Activated naive CD4-positive, alpha-beta T cell treated with anti-CD3 and anti-CD28 coated beads for 36 hours (primary cell): ENCODE results near the gene MAFB. TPM values are rescaled to one million over a fixed set of nuclear protein-coding genes. Genes with fewer than 3 reads are reported as not detected.

ENCODE experiments used
- CTCF ChIA-PET: fragments of 350-600 bp; sonication (Branson Sonifier 250); formaldehyde crosslinking; loops from one replicate; lab custom pipeline; 2021; ENCODE audit warnings: antibody characterized with exemption; lab: Charles Lee
- DNase-seq: peaks from one replicate; pipeline ENCODE4 v3.0.0-alpha.2; 2020
- H3K27ac Mint-ChIP-seq: one replicate; pipeline ENCODE4 v1.8.0; 2021; ENCODE audit warnings: mild to moderate bottlenecking, mixed read lengths
- H3K27me3 Mint-ChIP-seq: one replicate; pipeline ENCODE4 v1.8.0; 2021; ENCODE audit warnings: low read depth, mixed read lengths
- H3K36me3 Mint-ChIP-seq: one replicate; pipeline ENCODE4 v1.8.0; 2021; ENCODE audit warnings: low read depth, mixed read lengths
- H3K4me1 Mint-ChIP-seq: one replicate; pipeline ENCODE4 v1.8.0; 2021; ENCODE audit warnings: low read depth, mixed read lengths
- H3K4me3 Mint-ChIP-seq: one replicate; pipeline ENCODE4 v1.8.0; 2021; ENCODE audit warnings: mild to moderate bottlenecking, moderate library complexity, mixed read lengths
- H3K9me3 Mint-ChIP-seq: one replicate; pipeline ENCODE4 v1.8.0; 2021; ENCODE audit warnings: mixed read lengths
- intact Hi-C: fragments of 100-400 bp; cut with micrococcal nuclease; formaldehyde crosslinking; loops from one replicate; pipeline ENCODE4 v1.15.1; 2023
- total RNA-seq, 2 experiments: library from RNA; stranded (reverse); gene quantifications; one replicate each; pipeline ENCODE4 v1.2.3, GENCODE V29; 2021

MAFB gene
- total RNA-seq, 2 experiments from 2014 or later = not detected

DNA sequence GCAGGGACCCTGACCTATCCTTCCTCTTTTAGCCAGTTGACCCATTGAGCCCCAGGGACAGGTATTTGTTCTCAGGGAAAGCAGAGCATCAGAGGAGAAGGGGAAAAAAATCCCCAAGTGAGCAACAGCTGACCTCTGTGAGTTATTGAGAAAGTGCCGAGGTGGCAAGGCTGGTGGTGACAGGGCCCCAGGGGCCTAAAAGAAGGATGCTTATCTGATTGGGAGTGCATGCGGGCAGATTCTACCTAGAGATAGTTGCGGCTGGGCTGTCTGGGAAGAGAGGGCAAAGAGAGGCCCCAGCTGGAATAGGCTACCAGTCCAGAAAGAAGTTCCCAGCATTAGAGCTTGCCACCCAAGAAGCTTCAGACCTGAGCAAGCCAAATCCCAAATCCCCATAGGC lies 26.5 kb upstream of the MAFB start:
- no peak overlapping the region for H3K27ac Mint-ChIP-seq
- no peaks in the 10 kb centered on the region for H3K4me1 Mint-ChIP-seq
- H3K36me3 Mint-ChIP-seq = no peaks in the 10 kb centered on the region
- H3K4me3 Mint-ChIP-seq = no peak overlapping the region
- CTCF ChIA-PET = no interaction called here
- no peaks in the 10 kb centered on the region for H3K9me3 Mint-ChIP-seq
- DNase-seq = no peak
- H3K27me3 Mint-ChIP-seq = peaks cover 10% of the 10 kb centered on the region
- intact Hi-C loops = no loop called here

DNA sequence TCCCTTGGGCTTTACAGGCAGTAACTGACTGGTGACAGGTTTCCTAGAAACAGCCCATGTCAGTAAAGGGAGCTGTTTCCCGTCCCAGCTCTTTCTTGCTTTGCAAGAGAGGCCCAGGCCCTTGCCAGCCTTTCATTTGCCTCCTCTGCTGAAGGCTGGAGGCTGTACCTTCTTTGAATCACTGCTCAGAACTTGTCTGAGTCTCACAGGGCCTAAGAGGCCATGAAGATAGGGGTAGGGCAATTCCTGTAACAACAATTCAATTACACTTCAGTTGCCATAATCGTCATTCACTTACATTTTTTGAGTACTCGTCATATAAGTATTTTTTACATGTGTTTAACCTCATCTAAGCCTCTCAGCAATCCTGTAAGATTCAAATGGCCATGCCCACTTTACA lies 25.9 kb upstream of the MAFB start:
- intact Hi-C loops = no loop called here
- H3K9me3 Mint-ChIP-seq = no peaks in the 10 kb centered on the region
- no peak for DNase-seq
- H3K27ac Mint-ChIP-seq = no peak overlapping the region
- no peaks in the 10 kb centered on the region for H3K36me3 Mint-ChIP-seq
- H3K4me1 Mint-ChIP-seq = no peaks in the 10 kb centered on the region
- H3K27me3 Mint-ChIP-seq = peaks cover 10% of the 10 kb centered on the region
- CTCF ChIA-PET = no interaction called here
- no peak overlapping the region for H3K4me3 Mint-ChIP-seq

DNA sequence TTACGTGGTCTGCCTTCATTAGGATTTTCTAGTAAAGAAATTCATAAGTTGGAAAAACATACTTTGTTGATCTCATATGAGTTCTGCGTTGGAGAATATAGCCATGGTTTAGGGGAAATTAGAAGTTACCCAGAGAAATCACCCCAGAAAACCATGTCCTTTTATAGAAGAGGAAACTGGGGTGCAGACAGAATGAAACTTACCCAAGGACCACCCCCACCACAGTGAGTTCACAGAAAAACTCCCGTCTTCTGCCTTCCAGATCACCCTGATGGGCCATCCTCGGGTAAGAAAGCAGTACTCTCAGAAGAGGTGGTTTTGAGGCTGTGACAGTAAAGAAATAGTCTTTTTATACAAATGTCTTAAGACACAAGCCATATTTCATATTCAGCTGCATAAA lies 25.1 kb upstream of the MAFB start:
- H3K27me3 Mint-ChIP-seq = peaks cover 10% of the 10 kb centered on the region
- intact Hi-C loops = no loop called here
- no peak overlapping the region for H3K27ac Mint-ChIP-seq
- no peak overlapping the region for H3K4me3 Mint-ChIP-seq
- no peak for DNase-seq
- H3K36me3 Mint-ChIP-seq = no peaks in the 10 kb centered on the region
- CTCF ChIA-PET = no interaction called here
- no peaks in the 10 kb centered on the region for H3K4me1 Mint-ChIP-seq
- no peaks in the 10 kb centered on the region for H3K9me3 Mint-ChIP-seq

DNA sequence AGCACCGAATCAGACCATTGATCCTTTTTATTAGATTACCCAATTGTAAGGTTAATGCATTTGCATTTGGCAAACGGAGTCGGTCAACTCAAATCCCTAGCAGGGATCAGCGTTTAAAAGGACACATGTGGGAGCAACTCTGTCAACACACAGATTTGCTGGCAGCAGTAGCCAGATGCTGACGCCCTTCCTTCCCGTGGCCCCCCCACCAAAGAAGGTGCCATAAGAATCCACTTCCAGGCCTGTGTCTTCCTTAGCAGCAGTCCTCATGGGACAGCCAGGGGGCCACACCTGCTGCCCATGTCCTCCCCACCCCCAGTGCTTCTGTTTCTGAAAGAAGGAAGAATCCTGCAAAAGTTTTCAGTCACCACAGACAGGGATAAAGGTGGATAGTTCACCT lies 24.5 kb upstream of the MAFB start:
- Mint-ChIP-seq H3K27me3 (peaks cover 10% of the 10 kb centered on the region), H3K4me1 (no peaks in the 10 kb centered on the region), H3K36me3 (no peaks in the 10 kb centered on the region), H3K27ac (no peak overlapping the region), H3K9me3 (no peaks in the 10 kb centered on the region), H3K4me3 (no peak overlapping the region)
- DNase-seq = no peak
- intact Hi-C loops = no loop called here
- CTCF ChIA-PET = no interaction called here

DNA sequence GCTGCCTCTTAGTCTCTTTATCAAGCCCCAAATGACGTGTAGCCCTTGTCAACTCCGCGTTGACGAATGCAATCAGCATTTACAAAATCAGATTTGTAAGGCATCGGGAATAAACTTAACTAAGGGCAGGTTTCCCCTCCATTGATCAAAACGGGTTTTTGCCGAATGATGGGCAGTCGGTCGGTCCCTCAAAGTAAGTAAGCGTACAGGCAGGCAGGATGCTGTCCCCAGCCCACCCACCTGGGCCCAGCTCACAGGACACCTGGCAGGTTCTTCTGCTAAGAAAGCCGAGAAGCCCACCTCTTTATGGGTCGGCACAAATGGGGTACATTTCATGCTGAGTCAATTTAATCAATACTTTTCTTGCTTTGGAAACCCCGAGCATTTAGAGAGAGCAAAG lies 22.0 kb upstream of the MAFB start:
- no peaks in the 10 kb centered on the region for H3K36me3 Mint-ChIP-seq
- no peak overlapping the region for H3K27ac Mint-ChIP-seq
- intact Hi-C loops = no loop called here
- no peak overlapping the region for H3K4me3 Mint-ChIP-seq
- H3K27me3 Mint-ChIP-seq = peaks cover 10% of the 10 kb centered on the region
- CTCF ChIA-PET = no interaction called here
- H3K4me1 Mint-ChIP-seq = no peaks in the 10 kb centered on the region
- no peaks in the 10 kb centered on the region for H3K9me3 Mint-ChIP-seq
- no peak for DNase-seq

DNA sequence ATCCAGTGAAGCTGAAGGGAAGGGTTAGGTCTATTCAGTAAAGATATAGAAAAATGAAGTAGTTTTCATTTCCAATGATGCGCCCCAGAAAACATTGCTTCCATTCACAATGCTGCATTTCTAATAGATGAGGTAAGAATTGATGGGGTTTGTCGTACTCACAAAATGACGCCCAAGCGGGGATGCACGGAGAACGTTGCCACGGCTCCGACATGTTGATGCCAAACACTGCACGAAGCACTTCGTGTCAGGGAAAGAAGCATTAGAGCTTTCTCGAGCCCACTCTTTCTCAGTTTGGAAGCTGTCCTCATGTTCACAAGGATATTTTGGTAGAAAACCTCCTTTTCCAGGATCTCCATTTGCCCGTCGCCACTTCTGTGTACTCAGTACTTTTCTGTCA lies 21.6 kb upstream of the MAFB start:
- intact Hi-C loops = no loop called here
- Mint-ChIP-seq H3K9me3 (no peaks in the 10 kb centered on the region), H3K27ac (no peak overlapping the region), H3K36me3 (no peaks in the 10 kb centered on the region), H3K4me1 (no peaks in the 10 kb centered on the region), H3K4me3 (no peak overlapping the region), H3K27me3 (peaks cover 10% of the 10 kb centered on the region)
- CTCF ChIA-PET = interaction anchor here (0.6 kb wide), 1 partner anchor 358 kb away, joined by 3 read pairs; no protein-coding TSS in a partner anchor
- DNase-seq = no peak

DNA sequence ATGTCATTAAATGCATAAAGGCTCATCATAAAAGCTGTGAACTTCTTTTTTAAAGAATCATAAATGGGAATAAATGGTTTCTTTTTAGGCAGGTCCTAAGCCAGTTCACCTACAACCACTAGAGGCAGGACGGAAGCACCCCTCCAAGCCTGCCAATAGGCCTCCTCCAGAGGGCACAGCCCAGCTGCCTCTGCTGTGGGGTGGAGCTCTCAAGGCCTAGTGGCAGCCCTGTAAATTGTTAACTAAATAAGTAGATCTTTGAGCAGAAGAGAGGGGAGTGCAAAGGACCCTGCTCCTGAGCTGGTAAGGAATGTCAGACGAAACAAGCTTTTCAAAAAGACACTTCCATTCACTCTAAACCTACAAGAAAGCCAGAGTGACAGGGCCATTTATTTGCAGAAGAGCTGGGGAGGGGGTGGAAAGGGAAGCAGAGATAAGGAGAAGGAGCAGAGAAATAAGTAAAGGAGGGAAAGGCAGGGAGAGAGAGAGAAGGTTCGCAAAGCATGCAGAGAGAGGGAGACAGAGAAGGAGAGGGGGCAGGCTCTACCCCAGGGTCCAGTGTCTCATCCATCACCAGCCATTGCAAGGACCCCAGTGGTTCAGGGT lies 18.0 kb upstream of the MAFB start:
- H3K27me3 Mint-ChIP-seq = peaks cover 2% of the 10 kb centered on the region
- CTCF ChIA-PET = no interaction called here

DNA sequence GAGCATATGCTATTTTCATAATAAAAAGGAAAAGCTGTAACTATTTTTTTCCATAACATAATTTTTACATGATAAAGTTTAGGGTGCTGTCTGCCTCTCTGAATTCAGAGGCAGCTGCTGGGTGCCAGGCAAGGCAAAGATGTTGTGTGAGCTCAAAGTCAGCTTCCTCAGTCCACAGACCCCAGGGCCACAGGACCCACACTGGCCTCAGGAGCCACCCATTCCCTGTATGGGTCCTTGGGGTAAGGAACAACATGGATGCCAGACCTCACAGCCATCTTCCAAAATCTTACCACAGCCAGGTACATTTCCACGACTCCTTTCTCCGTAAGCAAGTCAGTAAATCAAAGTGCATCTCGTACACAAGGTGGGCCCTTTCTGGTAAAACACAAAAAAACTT lies 16.4 kb upstream of the MAFB start:
- CTCF ChIA-PET = no interaction called here
- Mint-ChIP-seq H3K36me3 (no peaks in the 10 kb centered on the region), H3K4me3 (no peak overlapping the region), H3K9me3 (no peaks in the 10 kb centered on the region), H3K27me3 (no peaks in the 10 kb centered on the region), H3K4me1 (no peaks in the 10 kb centered on the region), H3K27ac (no peak overlapping the region)
- DNase-seq = no peak
- intact Hi-C loops = no loop called here

More for the DNA sequence above, 18.0 kb upstream of the MAFB start:
- Mint-ChIP-seq H3K4me3 (no peak overlapping the region), H3K36me3 (no peaks in the 10 kb centered on the region), H3K27ac (no peak overlapping the region), H3K4me1 (no peaks in the 10 kb centered on the region), H3K9me3 (no peaks in the 10 kb centered on the region)
- intact Hi-C loops = no loop called here
- DNase-seq = no peak

DNA sequence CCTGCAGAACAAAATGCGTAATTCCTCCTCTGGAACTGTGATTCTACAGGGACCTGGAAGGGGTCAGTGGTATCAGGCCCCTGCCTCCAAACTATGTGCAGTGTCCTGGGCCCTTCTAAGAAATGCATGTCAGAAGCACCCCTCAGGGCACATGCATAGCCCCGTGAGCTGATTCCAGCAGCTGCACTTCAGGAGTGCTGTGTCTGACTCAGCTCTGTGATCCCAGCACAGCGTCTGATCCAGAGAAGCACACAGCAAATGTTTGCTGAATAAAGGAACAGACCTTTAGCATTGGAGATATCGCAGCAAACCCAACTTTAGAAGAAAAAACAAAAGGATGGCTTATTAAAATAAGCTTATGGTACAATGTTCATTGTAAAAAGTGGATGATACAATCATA lies 15.8 kb upstream of the MAFB start:
- intact Hi-C loops = no loop called here
- CTCF ChIA-PET = no interaction called here
- no peaks in the 10 kb centered on the region for H3K36me3 Mint-ChIP-seq
- DNase-seq = no peak
- no peaks in the 10 kb centered on the region for H3K4me1 Mint-ChIP-seq
- no peak overlapping the region for H3K27ac Mint-ChIP-seq
- H3K9me3 Mint-ChIP-seq = no peaks in the 10 kb centered on the region
- H3K4me3 Mint-ChIP-seq = no peak overlapping the region
- H3K27me3 Mint-ChIP-seq = no peaks in the 10 kb centered on the region

DNA sequence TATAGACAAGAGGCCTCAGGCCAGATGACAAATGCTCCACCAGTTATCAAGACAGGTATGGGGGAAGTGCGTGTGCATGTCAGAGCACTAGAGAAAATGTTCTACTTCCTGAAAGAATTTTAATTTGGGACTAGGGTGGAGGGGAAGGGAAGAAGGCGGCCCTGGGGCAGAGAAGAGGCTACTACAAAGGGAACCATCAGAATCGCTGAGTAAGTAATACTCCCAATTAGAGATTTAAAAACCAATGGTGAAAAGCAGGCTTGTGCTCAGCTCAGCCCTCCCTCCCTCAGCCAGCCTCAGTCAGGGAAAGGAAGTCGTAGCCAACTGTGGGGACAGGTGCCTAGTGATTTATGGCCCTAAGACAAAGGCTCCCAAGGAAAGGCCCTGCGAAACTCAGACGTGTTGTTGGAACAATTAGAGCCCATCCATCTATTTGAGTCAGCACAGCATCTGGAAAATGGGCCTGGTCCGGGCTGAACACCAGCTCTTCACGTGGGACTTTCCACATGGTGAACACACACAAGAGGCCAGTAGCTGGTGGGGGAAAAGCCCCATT lies 15.0 kb upstream of the MAFB start:
- intact Hi-C loops = no loop called here
- no peaks in the 10 kb centered on the region for H3K36me3 Mint-ChIP-seq

DNA sequence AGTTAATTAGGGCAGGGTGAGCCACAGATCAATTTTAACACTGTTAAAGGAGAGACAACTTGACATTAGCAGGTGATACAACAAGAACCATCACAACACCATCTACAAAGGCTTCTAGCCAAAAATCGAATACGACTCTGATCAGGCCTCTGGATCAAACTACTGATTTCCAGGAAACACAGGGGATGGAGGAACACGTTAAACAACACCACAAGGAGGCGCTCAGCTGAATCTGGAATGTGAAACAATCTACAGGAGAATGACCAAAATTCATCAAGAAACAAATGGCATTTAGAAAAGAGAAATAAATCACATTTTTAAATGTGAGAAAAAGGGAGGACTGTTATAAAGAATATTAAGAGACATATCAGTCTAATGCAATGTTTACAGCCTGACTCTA lies 13.5 kb upstream of the MAFB start:
- no peak overlapping the region for H3K4me3 Mint-ChIP-seq
- H3K4me1 Mint-ChIP-seq = no peaks in the 10 kb centered on the region
- H3K36me3 Mint-ChIP-seq = no peaks in the 10 kb centered on the region
- H3K9me3 Mint-ChIP-seq = no peaks in the 10 kb centered on the region
- DNase-seq = no peak
- intact Hi-C loops = no loop called here
- no peak overlapping the region for H3K27ac Mint-ChIP-seq
- H3K27me3 Mint-ChIP-seq = peaks cover 4% of the 10 kb centered on the region
- CTCF ChIA-PET = no interaction called here

More for the DNA sequence above, 15.0 kb upstream of the MAFB start:
- no peak overlapping the region for H3K27ac Mint-ChIP-seq
- H3K27me3 Mint-ChIP-seq = no peaks in the 10 kb centered on the region
- CTCF ChIA-PET = no interaction called here
- DNase-seq = no peak
- H3K4me3 Mint-ChIP-seq = no peak overlapping the region
- no peaks in the 10 kb centered on the region for H3K9me3 Mint-ChIP-seq
- H3K4me1 Mint-ChIP-seq = no peaks in the 10 kb centered on the region

DNA sequence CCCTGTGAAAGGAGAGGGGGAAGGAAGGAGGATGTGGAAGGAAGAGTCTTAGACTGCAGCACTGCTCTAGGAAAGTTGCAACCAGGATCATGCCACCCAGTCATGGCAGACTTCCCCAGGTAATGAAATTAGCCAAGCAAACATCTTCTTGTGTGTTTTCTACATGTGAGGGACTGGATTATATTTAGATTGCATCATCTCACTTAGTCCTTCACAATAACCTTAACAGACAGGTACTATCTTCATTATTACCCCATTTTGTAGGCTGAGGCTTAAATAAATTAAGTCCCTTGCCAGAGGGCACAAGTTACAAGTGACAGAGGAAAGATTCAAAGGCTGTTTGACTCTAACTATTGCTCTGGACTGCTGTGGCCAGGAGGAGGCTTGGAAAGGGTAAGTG lies 9.7 kb upstream of the MAFB start:
- Mint-ChIP-seq H3K9me3 (no peaks in the 10 kb centered on the region), H3K27ac (no peak overlapping the region), H3K27me3 (peaks cover 27% of the 10 kb centered on the region), H3K4me3 (no peak overlapping the region), H3K36me3 (no peaks in the 10 kb centered on the region), H3K4me1 (no peaks in the 10 kb centered on the region)
- intact Hi-C loops = no loop called here
- CTCF ChIA-PET = no interaction called here
- no peak for DNase-seq

DNA sequence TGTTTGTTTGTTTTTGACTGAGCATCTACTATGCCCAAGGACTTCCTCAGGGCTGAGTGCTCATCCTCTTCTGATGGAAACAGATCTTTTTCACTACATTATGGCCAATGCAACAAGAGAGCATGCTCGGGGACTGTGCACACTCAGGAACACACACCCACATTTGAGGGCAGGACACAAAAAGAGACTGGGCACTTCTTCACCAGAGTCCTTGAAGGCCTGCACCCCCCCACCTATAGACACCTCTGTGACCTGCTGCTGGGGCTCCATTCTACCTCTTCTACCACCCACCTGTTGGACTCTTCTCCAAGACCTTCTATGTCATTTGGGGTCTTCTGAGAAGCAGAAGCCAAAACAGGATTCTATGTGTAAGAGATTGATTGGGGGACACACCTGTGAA lies 9.2 kb upstream of the MAFB start:
- Mint-ChIP-seq H3K27ac (no peak overlapping the region), H3K36me3 (no peaks in the 10 kb centered on the region), H3K4me3 (no peak overlapping the region), H3K4me1 (no peaks in the 10 kb centered on the region), H3K27me3 (peaks cover 30% of the 10 kb centered on the region), H3K9me3 (no peaks in the 10 kb centered on the region)
- CTCF ChIA-PET = no interaction called here
- no peak for DNase-seq
- intact Hi-C loops = no loop called here
